ENCODE data around the gene SUPT20HL2.

GRCh38 chrX:24266996-24267395 is 46.9 kb downstream of the SUPT20HL2 start:
- TF ChIP-seq ZNF274 (IDR thresholded peaks at IDR 0.05; ENCODE audit: low read depth, low read length), result no peak
- no peak for TF ChIP-seq YY1 (IDR thresholded peaks at IDR 0.05; ENCODE audit: insufficient read depth, insufficient read length)
